ENCODE measurements around the gene ANKRD11.
A peak's percentile ranks its signal among the peaks of the same experiment; 100 is the strongest.

The ANKRD11 gene

GRCh38 chr16:89482150-89482816 lies 8.1 kb downstream of the ANKRD11 start:
- no peak for TF ChIP-seq CTCF (IDR thresholded peaks at IDR 0.05; ENCODE audit: extremely low read depth, insufficient read depth, missing control alignments)
- in situ Hi-C loops (cut with MboI; ENCODE audit: low pct_unique_long_range_greater_than_20kb, low sequenced_read_pairs, unreplicated experiment) = no loop called here
- DNase-seq (ENCODE audit: low spot score) = no peak

GRCh38 chr16:89481356-89481955 lies 8.9 kb downstream of the ANKRD11 start:
- in situ Hi-C loops (cut with MboI; ENCODE audit: low pct_unique_long_range_greater_than_20kb, low sequenced_read_pairs, unreplicated experiment) = no loop called here
- TF ChIP-seq CTCF (IDR thresholded peaks at IDR 0.05; ENCODE audit: extremely low read depth, insufficient read depth, missing control alignments) = no peak
- no peak for DNase-seq (ENCODE audit: low spot score)

GRCh38 chr16:89478576-89479221 lies 11.7 kb downstream of the ANKRD11 start:
- in situ Hi-C loops (cut with MboI; ENCODE audit: low pct_unique_long_range_greater_than_20kb, low sequenced_read_pairs, unreplicated experiment) = no loop called here
- TF ChIP-seq CTCF (IDR thresholded peaks at IDR 0.05; ENCODE audit: extremely low read depth, insufficient read depth, missing control alignments) = no peak
- no peak for DNase-seq (ENCODE audit: low spot score)

- in situ Hi-C loops (cut with MboI; ENCODE audit: low pct_unique_long_range_greater_than_20kb, low sequenced_read_pairs, unreplicated experiment) = no loop called here
- TF ChIP-seq CTCF (IDR thresholded peaks at IDR 0.05; ENCODE audit: extremely low read depth, insufficient read depth, missing control alignments) = no peak
- peak; percentile 66 for DNase-seq (ENCODE audit: low spot score)
Measured at GRCh38 chr16:89476811-89477261, 13.5 kb downstream of the ANKRD11 start.

GRCh38 chr16:89476379-89476778 lies 14.0 kb downstream of the ANKRD11 start:
- no peak for DNase-seq (ENCODE audit: low spot score)
- no peak for TF ChIP-seq CTCF (IDR thresholded peaks at IDR 0.05; ENCODE audit: extremely low read depth, insufficient read depth, missing control alignments)
- in situ Hi-C loops (cut with MboI; ENCODE audit: low pct_unique_long_range_greater_than_20kb, low sequenced_read_pairs, unreplicated experiment) = no loop called here

- in situ Hi-C loops (cut with MboI; ENCODE audit: low pct_unique_long_range_greater_than_20kb, low sequenced_read_pairs, unreplicated experiment) = no loop called here
- DNase-seq (ENCODE audit: low spot score) = no peak
- no peak for TF ChIP-seq CTCF (IDR thresholded peaks at IDR 0.05; ENCODE audit: extremely low read depth, insufficient read depth, missing control alignments)
Measured at GRCh38 chr16:89475144-89475543, 15.2 kb downstream of the ANKRD11 start.
